H1 (cell line): ENCODE measurements around the gene AGBL4. TPM values are rescaled to one million over a fixed set of nuclear protein-coding genes. Genes with fewer than 3 reads are reported as not detected.

Source experiments
- CTCF ChIA-PET: fragments of 300-600 bp; sonication (Branson Sonifier 250); formaldehyde crosslinking; loops from one replicate; lab custom pipeline; 2021; ENCODE audit not compliant: partially characterized antibody; lab: Charles Lee
- POLR2A ChIA-PET: fragments of 300-600 bp; sonication (Branson Sonifier 250); formaldehyde crosslinking; loops from one replicate; lab custom pipeline; 2021; ENCODE audit warnings: inconsistent platforms; ENCODE audit not compliant: partially characterized antibody; lab: Charles Lee
- DNase-seq, 2 experiments: peaks; one replicate each; pipeline versions ENCODE4 v3.0.0 to v3.0.0-alpha.2; 2010 to 2022; ENCODE audit warnings: low spot score in 2 of 2, low read depth in 1 of 2, mixed read lengths in 1 of 2
- FAIRE-seq: peaks from 2 replicates; lab custom pipeline; 2011; peaks lifted over from hg19 to GRCh38; lab: Jason Lieb, UNC
- H2AFZ ChIP-seq: 2 replicates; pipeline ENCODE4 v1.8.1; 2012; ENCODE audit warnings: low read length, inconsistent platforms
- H2AK5ac ChIP-seq: 2 replicates; pipeline ENCODE4 v1.6.1; 2013; ENCODE audit warnings: low read depth, low read length
- H2BK120ac ChIP-seq: replicated peaks from 2 replicates; pipeline ENCODE3; 2013; ENCODE audit warnings: low read depth, low read length, inconsistent platforms
- H2BK12ac ChIP-seq: 2 replicates; pipeline ENCODE4 v1.6.1; 2013; ENCODE audit warnings: low read depth, low read length
- H2BK15ac ChIP-seq: 2 replicates; pipeline ENCODE4 v1.6.1; 2013; ENCODE audit warnings: low read length
- H2BK20ac ChIP-seq: 2 replicates; pipeline ENCODE4 v1.6.1; 2013; ENCODE audit warnings: low read length
- H2BK5ac ChIP-seq: 2 replicates; pipeline ENCODE4 v1.6.1; 2013; ENCODE audit warnings: low read depth, low read length
- H3K14ac ChIP-seq: 2 replicates; pipeline ENCODE4 v1.6.1; 2013; ENCODE audit warnings: inconsistent platforms; ENCODE audit not compliant: insufficient read length
- H3K18ac ChIP-seq: 2 replicates; pipeline ENCODE4 v1.6.1; 2013; ENCODE audit warnings: low read length; ENCODE audit errors: extremely low read depth
- H3K23ac ChIP-seq: 2 replicates; pipeline ENCODE4 v1.6.1; 2013; ENCODE audit warnings: inconsistent platforms; ENCODE audit not compliant: insufficient read length
- H3K23me2 ChIP-seq: 2 replicates; pipeline ENCODE4 v1.6.1; 2013; ENCODE audit warnings: low read depth, low read length
- H3K27ac ChIP-seq: 2 replicates; pipeline ENCODE4 v1.6.1; 2011; ENCODE audit warnings: low read depth, low read length, inconsistent platforms
- H3K27me3 ChIP-seq, 4 experiments: replicated peaks in 1 of 4; 1 replicate in 1 of 4; 2 replicates in 3 of 4; pipeline versions ENCODE4 v1.6.1 to v1.8.1; 2011 to 2013; ENCODE audit warnings: low read length in 3 of 4, mild to moderate bottlenecking in 3 of 4, inconsistent platforms in 2 of 4, mixed read lengths in 2 of 4, moderate library complexity in 1 of 4; ENCODE audit not compliant: control insufficient read depth in 3 of 4, insufficient read depth in 3 of 4; ENCODE audit errors: extremely low read depth in 1 of 4
- H3K36me3 ChIP-seq, 4 experiments: 2 replicates each; pipeline versions ENCODE4 v1.6.1 to v1.8.1; 2011 to 2013; ENCODE audit warnings: mild to moderate bottlenecking in 4 of 4, low read length in 3 of 4, moderate library complexity in 2 of 4, control low read depth in 1 of 4, inconsistent platforms in 1 of 4; ENCODE audit not compliant: insufficient read depth in 4 of 4, control insufficient read depth in 2 of 4
- H3K4ac ChIP-seq: replicated peaks from 2 replicates; pipeline ENCODE3; 2013; ENCODE audit warnings: low read length, low read depth, mixed read lengths, inconsistent platforms; ENCODE audit not compliant: insufficient read length
- H3K4me1 ChIP-seq, 4 experiments: replicated peaks in 1 of 4; 1 replicate in 1 of 4; 2 replicates in 3 of 4; pipeline versions ENCODE4 v1.6.1 to v1.8.1; 2011 to 2013; ENCODE audit warnings: low read length in 3 of 4, inconsistent platforms in 2 of 4, mixed read lengths in 1 of 4; ENCODE audit not compliant: insufficient read depth in 4 of 4, control insufficient read depth in 3 of 4
- H3K4me2 ChIP-seq, 2 experiments: 2 replicates each; pipeline versions ENCODE4 v1.6.1 to v1.8.1; 2011 to 2013; ENCODE audit warnings: low read depth in 2 of 2, low read length in 2 of 2, control low read depth in 1 of 2, inconsistent platforms in 1 of 2, mild to moderate bottlenecking in 1 of 2; ENCODE audit not compliant: insufficient read depth in 1 of 2
- H3K4me3 ChIP-seq, 4 experiments: fragments of 200-600, 300-600 bp in 1 of 4; sonication (generic), shearing (Covaris generic), sonication (Bioruptor Twin) in 1 of 4; 2 replicates each; pipeline versions ENCODE4 v1.5.1 to v1.8.1; 2011 to 2016; ENCODE audit warnings: low read length in 4 of 4, low read depth in 3 of 4, control low read depth in 2 of 4, inconsistent platforms in 2 of 4, mild to moderate bottlenecking in 2 of 4, mixed read lengths in 1 of 4, moderate library complexity in 1 of 4; ENCODE audit not compliant: insufficient read depth in 2 of 4; ENCODE audit errors: extremely low read depth in 1 of 4
- H3K56ac ChIP-seq: replicated peaks from 2 replicates; pipeline ENCODE3; 2013; ENCODE audit warnings: low read depth, mild to moderate bottlenecking, mixed read lengths, low read length, inconsistent platforms; ENCODE audit not compliant: insufficient read length
- H3K79me1 ChIP-seq: 2 replicates; pipeline ENCODE4 v1.6.1; 2013; ENCODE audit warnings: low read depth, low read length, control low read depth
- H3K79me2 ChIP-seq, 2 experiments: 2 replicates each; pipeline versions ENCODE4 v1.6.1 to v1.8.1; 2012 to 2013; ENCODE audit warnings: low read length in 2 of 2, mild to moderate bottlenecking in 2 of 2, inconsistent platforms in 1 of 2; ENCODE audit not compliant: insufficient read depth in 2 of 2, control insufficient read depth in 1 of 2
- H3K9ac ChIP-seq, 4 experiments: replicated peaks in 1 of 4; 1 replicate in 1 of 4; 2 replicates in 3 of 4; pipeline versions ENCODE4 v1.6.1 to v1.8.1; 2011 to 2013; ENCODE audit warnings: low read depth in 3 of 4, low read length in 3 of 4, control low read depth in 2 of 4, mild to moderate bottlenecking in 2 of 4, moderate library complexity in 2 of 4, inconsistent platforms in 1 of 4; ENCODE audit errors: extremely low read depth in 1 of 4
- H3K9me3 ChIP-seq, 2 experiments: 2 replicates each; pipeline versions ENCODE4 v1.6.1 to v1.8.1; 2012 to 2013; ENCODE audit warnings: mild to moderate bottlenecking in 2 of 2, moderate library complexity in 2 of 2, control low read depth in 1 of 2, inconsistent platforms in 1 of 2, low read depth in 1 of 2, low read length in 1 of 2, mixed read lengths in 1 of 2; ENCODE audit not compliant: insufficient read depth in 2 of 2
- H4K20me1 ChIP-seq, 2 experiments: replicated peaks in 1 of 2; 2 replicates each; pipeline versions ENCODE3 to v1.8.1; 2011 to 2013; ENCODE audit warnings: inconsistent platforms in 2 of 2, low read length in 2 of 2, mild to moderate bottlenecking in 1 of 2; ENCODE audit not compliant: insufficient read depth in 2 of 2, control insufficient read depth in 1 of 2
- H4K5ac ChIP-seq: 2 replicates; pipeline ENCODE4 v1.6.1; 2013; ENCODE audit warnings: low read length, low read depth, mixed read lengths, inconsistent platforms; ENCODE audit not compliant: insufficient read length
- H4K8ac ChIP-seq: 2 replicates; pipeline ENCODE4 v1.8.0; 2013; ENCODE audit warnings: mild to moderate bottlenecking, moderate library complexity, low read length, inconsistent platforms; ENCODE audit not compliant: insufficient read depth; ENCODE audit errors: extremely low read depth
- H4K91ac ChIP-seq: replicated peaks from 2 replicates; pipeline ENCODE3; 2013; ENCODE audit warnings: low read length, mixed read lengths, inconsistent platforms; ENCODE audit not compliant: insufficient read length
- CTBP2 ChIP-seq: IDR thresholded peaks from 2 replicates; pipeline ENCODE4 v1.7.0; 2011; ENCODE audit warnings: borderline replicate concordance, mild to moderate bottlenecking, moderate library complexity, mixed read lengths, low read length; ENCODE audit not compliant: insufficient read depth, insufficient read length
- CTCF ChIP-seq, 3 experiments: IDR thresholded peaks; 1 replicate in 2 of 3; 2 replicates in 1 of 3; pipeline versions ENCODE4 v1.5.1 to v1.6.1; 2011; ENCODE audit warnings: low read length in 3 of 3, mild to moderate bottlenecking in 3 of 3, inconsistent platforms in 2 of 3, low read depth in 1 of 3, moderate library complexity in 1 of 3; ENCODE audit not compliant: insufficient read depth in 1 of 3; ENCODE audit errors: control extremely low read depth in 1 of 3
- E2F6 ChIP-seq: IDR thresholded peaks from 2 replicates; pipeline ENCODE4 v1.6.1; 2012; ENCODE audit warnings: inconsistent platforms
- FOSL1 ChIP-seq: IDR thresholded peaks from 2 replicates; pipeline ENCODE4 v1.6.1; 2011; ENCODE audit warnings: mild to moderate bottlenecking, low read depth, low read length, moderate library complexity; ENCODE audit not compliant: insufficient read depth
- GTF2F1 ChIP-seq: IDR thresholded peaks from 2 replicates; pipeline ENCODE4 v1.6.1; 2012; ENCODE audit warnings: low read depth, low read length, improper control_type of control experiment, borderline replicate concordance
- JUND ChIP-seq: IDR thresholded peaks from 2 replicates; pipeline ENCODE4 v1.6.1; 2011; ENCODE audit warnings: mild to moderate bottlenecking, improper control_type of control experiment, low read length
- KDM5A ChIP-seq: fragments of 200-600 bp; IDR thresholded peaks from 2 replicates; pipeline ENCODE4 v1.7.1; 2012; ENCODE audit warnings: mild to moderate bottlenecking, low read length, inconsistent platforms, mixed read lengths
- SP4 ChIP-seq: IDR thresholded peaks from 2 replicates; pipeline ENCODE4 v1.6.1; 2012; ENCODE audit warnings: low read length, inconsistent platforms
- TAF1 ChIP-seq: IDR thresholded peaks from 2 replicates; pipeline ENCODE4 v1.6.1; 2011; ENCODE audit warnings: mild to moderate bottlenecking, low read depth, low read length
- TBP ChIP-seq: IDR thresholded peaks from 2 replicates; pipeline ENCODE4 v1.6.1; 2011; ENCODE audit warnings: low read depth, low read length, improper control_type of control experiment
- WGBS, 2 experiments: shearing (Covaris generic) in 1 of 2; methylation state at CpG; one replicate each; pipeline versions ENCODE4 v1.1.6 to v1.1.7; 2013 to 2015; ENCODE audit warnings: low lambda C conversion rate in 2 of 2, mixed read lengths in 2 of 2, inconsistent platforms in 1 of 2, low coverage in 1 of 2, missing lambda C conversion rate in 1 of 2; ENCODE audit not compliant: insufficient replicate concordance in 2 of 2, insufficient coverage in 1 of 2, insufficient read length in 1 of 2; ENCODE audit errors: extremely low coverage in 1 of 2, missing lambda C conversion rate in 1 of 2; 5-methylcytosine and 5-hydroxymethylcytosine counted together
- polyA plus RNA-seq, 7 experiments: library from polyadenylated mRNA; depleted of rRNA in 3 of 7; stranded (reverse) in 5 of 7; unstranded in 2 of 7; fragments of >200 nt in 5 of 7; fragments of 200-250 nt in 2 of 7; gene quantifications; 1 replicate in 5 of 7; 2 replicates in 1 of 7; 4 replicates in 1 of 7; pipeline versions ENCODE4 v1.2.1 to v1.2.3, GENCODE V29; 2011 to 2013; ENCODE audit warnings: missing spikeins in 2 of 7, mixed read lengths in 2 of 7
- total RNA-seq: library from RNA; stranded (reverse); fragmentation: NEBNext Ultra II Directional; extraction: Animal tissue kit (Norgen Biotek cat#: 25700); gene quantifications from 2 replicates; pipeline ENCODE4 v1.2.1, GENCODE V29; 2021

The AGBL4 gene
- total and polyA plus RNA-seq, 2 of the 8 experiments (the other 6 are each of a cell fraction or from before 2014, with no cell fraction given): 0.41 to 0.45 TPM

- Histone ChIP-seq H4K5ac (no peak overlapping the region), H3K4ac (no peak overlapping the region), H3K4me1 (peaks cover 2 to 13% (median 4%) of the 10 kb centered on the region in 4 experiments; a peak in 3 of 7 replicates), H3K14ac (no peak overlapping the region), H3K79me2 (no peaks in the 10 kb centered on the region), H2BK120ac (no peak overlapping the region), H4K91ac (no peak overlapping the region), H3K23me2 (no peaks in the 10 kb centered on the region), H3K23ac (no peak overlapping the region), H4K20me1 (no peaks in the 10 kb centered on the region), H2BK5ac (no peak overlapping the region), H2AFZ (peak overlapping the region; percentile 77; the same call in 1 of the 2 replicates), H3K9me3 (no peaks in the 10 kb centered on the region), H2BK12ac (0 out of 2 replicates have a peak overlapping the region, but pooled peaks have one; percentile 75), H2BK15ac (no peak overlapping the region), H3K9ac (no peak overlapping the region), H3K4me3 (peak overlapping the region in 1 of 4 experiments; percentile 23; a peak in 2 of 8 replicates), H2AK5ac (no peak overlapping the region), H2BK20ac (0 out of 2 replicates have a peak overlapping the region, but pooled peaks have one; percentile 13), H3K79me1 (no peaks in the 10 kb centered on the region), H4K8ac (no peak overlapping the region), H3K56ac (no peak overlapping the region), H3K4me2 (peak overlapping the region; percentile 47 to 50), H3K27ac (no peak overlapping the region), H3K36me3 (no peaks in the 10 kb centered on the region), H3K27me3 (no peaks in the 10 kb centered on the region), H3K18ac (no peak overlapping the region)
- 37% methylated on average over 9 of the region's 9 CpGs; no CpG with 5 or more reads in 1 of the 2 experiments for WGBS, 2 experiments
- CTCF ChIA-PET: interaction anchor here (0.7 to 2.0 kb wide), 5 partner anchors 9 to 47 kb away, joined by 3 to 7 read pairs (median 4); no protein-coding TSS in a partner anchor
- POLR2A ChIA-PET: interaction anchor here (0.8 kb wide), 1 partner anchor 9 kb away, joined by 3 read pairs; no protein-coding TSS in a partner anchor
- DNase-seq (peak; percentile 46 to 83), FAIRE-seq (no peak)
- TF ChIP-seq KDM5A (no peak), CTBP2 (no peak), FOSL1 (no peak), SP4 (no peak), TBP (no peak), E2F6 (no peak), JUND (no peak), GTF2F1 (no peak), TAF1 (no peak), CTCF (IDR thresholded peaks at IDR 0.05; ENCODE audit: control extremely low read depth in 1 of 3, insufficient read depth in 1 of 3, low read depth in 1 of 3, low read length in 3 of 3) (no peak)
Measured at GRCh38 chr1:48619539-48619938, 1404.2 kb downstream of the AGBL4 start.
